ENCODE measurements around the gene CDH4. TPM values are rescaled to one million over a fixed set of nuclear protein-coding genes. Genes with fewer than 3 reads are reported as not detected.

Gene CDH4
- total and polyA plus RNA-seq, 4 experiments from 2014 or later, result 0.39 to 1.1 (median 0.41) TPM; not detected in 1

DNA sequence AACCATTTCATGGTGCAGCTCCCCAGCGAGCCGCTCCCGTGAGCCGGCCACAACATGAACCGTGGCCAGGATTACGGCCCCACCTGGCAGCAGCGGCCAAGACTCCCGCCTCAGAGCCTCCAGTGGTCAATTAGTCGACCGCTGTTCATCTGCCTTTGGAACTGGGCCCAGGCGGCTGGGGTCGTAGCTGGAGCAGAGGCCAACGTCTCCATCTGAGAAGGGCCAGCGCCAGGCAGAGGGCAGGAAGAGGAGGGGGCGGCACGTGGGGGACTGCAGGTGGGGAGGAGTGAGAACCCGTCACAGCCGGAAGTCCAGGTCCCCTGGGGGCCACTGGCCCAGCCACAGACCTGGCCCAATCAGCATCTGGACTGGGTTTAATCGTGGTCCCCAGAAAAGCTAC is 629.4 kb downstream of the CDH4 start:
- ChIA-PET POLR2A (ENCODE audit: partially characterized antibody) (no interaction called here), CTCF (ENCODE audit: partially characterized antibody) (no interaction called here)
- no peak for DNase-seq
- no peaks in the 10 kb centered on the region for H3K36me3 ChIP-seq (ENCODE audit: insufficient read depth, low read length)
- H3K9me3 Mint-ChIP-seq, result peaks cover 0 to 4% (median 0%) of the 10 kb centered on the region in 8 donors
- H3K4me3 ChIP-seq (ENCODE audit: low read length in 2 of 2), result no peak overlapping the region
- no peaks in the 10 kb centered on the region for H3K9me3 ChIP-seq (ENCODE audit: control insufficient read depth in 1 of 2, low read length in 2 of 2)
- H3K4me3 Mint-ChIP-seq, result no peak overlapping the region
- peaks cover 7 to 11% of the 10 kb centered on the region in 2 donors for H3K27me3 Mint-ChIP-seq
- no peaks in the 10 kb centered on the region for H3K36me3 Mint-ChIP-seq
- no peak overlapping the region for H3K27ac ChIP-seq (ENCODE audit: low read depth, low read length)
- intact Hi-C loops (cut with micrococcal nuclease), result no loop called here
- no peaks in the 10 kb centered on the region for H3K4me1 ChIP-seq (ENCODE audit: insufficient read depth, low read length)
- no peak overlapping the region for H3K27ac Mint-ChIP-seq
- H3K4me1 Mint-ChIP-seq, result no peaks in the 10 kb centered on the region
- no peaks in the 10 kb centered on the region for H3K27me3 ChIP-seq (ENCODE audit: insufficient read depth, low read length)

GRCh38 chr20:61881861-61882260 is 629.8 kb downstream of the CDH4 start:
- H3K9me3 ChIP-seq (ENCODE audit: control insufficient read depth in 1 of 2, low read length in 2 of 2), result no peaks in the 10 kb centered on the region
- H3K27me3 ChIP-seq (ENCODE audit: insufficient read depth, low read length), result no peaks in the 10 kb centered on the region
- CTCF ChIA-PET (ENCODE audit: partially characterized antibody), result no interaction called here
- peaks cover 0 to 4% (median 0%) of the 10 kb centered on the region in 8 donors for H3K9me3 Mint-ChIP-seq
- DNase-seq, result no peak
- no peak overlapping the region for H3K4me3 Mint-ChIP-seq
- no peaks in the 10 kb centered on the region for H3K36me3 Mint-ChIP-seq
- POLR2A ChIA-PET (ENCODE audit: partially characterized antibody), result no interaction called here
- no peak overlapping the region for H3K27ac ChIP-seq (ENCODE audit: low read depth, low read length)
- H3K4me1 Mint-ChIP-seq, result no peaks in the 10 kb centered on the region
- intact Hi-C loops (cut with micrococcal nuclease), result no loop called here
- H3K36me3 ChIP-seq (ENCODE audit: insufficient read depth, low read length), result no peaks in the 10 kb centered on the region
- H3K27ac Mint-ChIP-seq, result no peak overlapping the region
- no peak overlapping the region for H3K4me3 ChIP-seq (ENCODE audit: low read length in 2 of 2)
- H3K4me1 ChIP-seq (ENCODE audit: insufficient read depth, low read length), result no peaks in the 10 kb centered on the region
- peaks cover 7 to 11% of the 10 kb centered on the region in 2 donors for H3K27me3 Mint-ChIP-seq

GRCh38 chr20:61882716-61883615 is 630.9 kb downstream of the CDH4 start:
- H3K4me1 Mint-ChIP-seq, result peaks cover 2 to 4% (median 3%) of the 10 kb centered on the region in 4 donors
- no peak overlapping the region for H3K4me3 ChIP-seq (ENCODE audit: low read length in 2 of 2)
- no peaks in the 10 kb centered on the region for H3K4me1 ChIP-seq (ENCODE audit: insufficient read depth, low read length)
- no peak for DNase-seq
- ChIA-PET POLR2A (ENCODE audit: partially characterized antibody) (no interaction called here), CTCF (ENCODE audit: partially characterized antibody) (no interaction called here)
- no peak overlapping the region for H3K27ac Mint-ChIP-seq
- no peaks in the 10 kb centered on the region for H3K9me3 ChIP-seq (ENCODE audit: control insufficient read depth in 1 of 2, low read length in 2 of 2)
- H3K27me3 ChIP-seq (ENCODE audit: insufficient read depth, low read length), result no peaks in the 10 kb centered on the region
- H3K4me3 Mint-ChIP-seq, result no peak overlapping the region
- H3K36me3 ChIP-seq (ENCODE audit: insufficient read depth, low read length), result no peaks in the 10 kb centered on the region
- peaks cover 7 to 11% of the 10 kb centered on the region in 2 donors for H3K27me3 Mint-ChIP-seq
- intact Hi-C loops (cut with micrococcal nuclease), result no loop called here
- H3K36me3 Mint-ChIP-seq, result no peaks in the 10 kb centered on the region
- no peak overlapping the region for H3K27ac ChIP-seq (ENCODE audit: low read depth, low read length)
- H3K9me3 Mint-ChIP-seq, result peaks cover 0 to 4% (median 0%) of the 10 kb centered on the region in 8 donors

DNA sequence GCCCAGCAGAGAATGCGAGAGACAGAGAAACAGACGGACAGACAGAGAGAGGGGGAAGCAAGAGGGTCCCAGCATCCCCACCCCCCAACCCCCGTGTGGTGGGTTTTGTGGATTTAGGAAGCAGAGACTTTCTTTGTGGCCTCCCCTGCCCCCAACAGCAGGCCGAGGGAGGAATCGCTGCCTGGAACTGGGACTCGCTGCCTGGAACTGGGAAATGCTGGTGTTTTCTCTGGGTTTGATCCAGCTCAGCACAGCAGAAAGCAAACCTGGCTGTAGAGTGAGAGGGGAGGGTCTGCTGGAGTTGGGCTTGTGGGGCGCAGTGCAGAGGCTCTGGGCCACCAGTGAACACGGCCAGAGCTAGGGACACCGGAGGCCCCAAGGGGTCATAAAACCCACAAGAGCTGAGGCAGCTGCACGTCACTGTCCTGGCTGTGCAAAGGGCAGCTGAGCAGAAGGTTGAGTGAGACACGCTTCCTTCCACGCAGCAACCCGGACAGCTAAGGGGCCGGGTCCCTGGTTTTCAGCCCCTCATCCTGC is 631.9 kb downstream of the CDH4 start:
- Mint-ChIP-seq H3K4me1 (peaks cover 2 to 4% (median 3%) of the 10 kb centered on the region in 4 donors), H3K27ac (no peak overlapping the region), H3K36me3 (no peaks in the 10 kb centered on the region), H3K27me3 (peaks cover 7 to 11% of the 10 kb centered on the region in 2 donors), H3K4me3 (no peak overlapping the region), H3K9me3 (peaks cover 0 to 4% (median 0%) of the 10 kb centered on the region in 8 donors)
- Histone ChIP-seq H3K27me3 (ENCODE audit: insufficient read depth, low read length) (no peaks in the 10 kb centered on the region), H3K27ac (ENCODE audit: low read depth, low read length) (no peak overlapping the region), H3K4me1 (ENCODE audit: insufficient read depth, low read length) (no peaks in the 10 kb centered on the region), H3K4me3 (ENCODE audit: low read length in 2 of 2) (no peak overlapping the region), H3K9me3 (ENCODE audit: control insufficient read depth in 1 of 2, low read length in 2 of 2) (no peaks in the 10 kb centered on the region), H3K36me3 (ENCODE audit: insufficient read depth, low read length) (no peaks in the 10 kb centered on the region)
- intact Hi-C loops (cut with micrococcal nuclease), result no loop called here
- ChIA-PET POLR2A (ENCODE audit: partially characterized antibody) (no interaction called here), CTCF (ENCODE audit: partially characterized antibody) (no interaction called here)
- no peak for DNase-seq

DNA sequence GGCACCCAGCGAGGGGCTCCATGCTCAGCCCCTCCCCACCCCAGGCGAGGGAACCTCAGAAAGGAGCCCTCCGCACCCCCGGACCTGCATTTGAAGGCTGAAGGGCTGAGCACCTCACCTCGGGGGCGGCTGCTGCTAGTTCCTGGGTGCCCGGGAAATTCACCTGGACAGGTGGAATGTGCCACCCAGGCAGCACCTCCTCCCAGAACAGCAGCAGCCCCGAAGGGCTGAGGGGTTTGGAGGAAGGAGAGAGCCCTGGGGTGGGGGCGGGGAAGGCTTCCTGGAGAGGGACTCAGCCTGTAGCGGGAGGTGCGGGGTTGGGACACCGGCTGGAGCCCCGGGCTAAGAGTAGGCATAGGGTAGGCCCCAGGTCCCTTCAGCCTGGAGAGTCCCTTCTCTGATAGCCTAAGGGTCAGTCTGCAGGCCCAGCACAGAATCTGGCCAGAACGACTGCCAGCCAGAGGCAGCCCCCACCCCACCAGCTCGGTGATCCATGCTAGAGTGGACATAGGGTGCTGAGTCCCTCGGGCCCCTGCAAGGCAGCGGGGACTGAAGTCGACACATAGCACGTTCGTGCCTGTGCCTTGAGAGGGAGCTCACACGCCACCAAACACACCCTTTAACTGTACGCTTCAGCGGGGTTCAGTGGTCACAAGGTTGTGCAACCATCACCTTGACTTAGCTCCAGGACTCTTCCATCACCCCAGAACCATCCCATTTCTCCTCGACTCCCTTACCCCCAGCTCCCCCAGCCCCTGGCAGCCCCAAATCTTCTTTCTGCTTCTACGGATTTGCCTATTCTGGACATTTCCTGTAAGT is 632.7 kb downstream of the CDH4 start:
- H3K36me3 ChIP-seq (ENCODE audit: insufficient read depth, low read length), result no peaks in the 10 kb centered on the region
- peak overlapping the region in 1 of 8 donors; percentile 27 for H3K4me3 Mint-ChIP-seq
- H3K27me3 Mint-ChIP-seq, result peaks cover 11 to 12% of the 10 kb centered on the region in 2 donors
- H3K4me1 Mint-ChIP-seq, result peaks cover 2 to 4% (median 3%) of the 10 kb centered on the region in 4 donors
- intact Hi-C loops (cut with micrococcal nuclease), result loop anchor here (5.0 kb wide), 1 partner anchor 1937 kb away; no protein-coding TSS in a partner anchor
- CTCF ChIA-PET (ENCODE audit: partially characterized antibody), result no interaction called here
- H3K4me1 ChIP-seq (ENCODE audit: insufficient read depth, low read length), result no peaks in the 10 kb centered on the region
- peaks cover 0 to 4% (median under 1%) of the 10 kb centered on the region in 8 donors for H3K9me3 Mint-ChIP-seq
- POLR2A ChIA-PET (ENCODE audit: partially characterized antibody), result no interaction called here
- H3K27ac ChIP-seq (ENCODE audit: low read depth, low read length), result no peak overlapping the region
- H3K27ac Mint-ChIP-seq, result no peak overlapping the region
- H3K27me3 ChIP-seq (ENCODE audit: insufficient read depth, low read length), result no peaks in the 10 kb centered on the region
- DNase-seq, result no peak
- no peaks in the 10 kb centered on the region for H3K36me3 Mint-ChIP-seq
- no peak overlapping the region for H3K4me3 ChIP-seq (ENCODE audit: low read length in 2 of 2)
- no peaks in the 10 kb centered on the region for H3K9me3 ChIP-seq (ENCODE audit: control insufficient read depth in 1 of 2, low read length in 2 of 2)

GRCh38 chr20:61885759-61886715 is 634.0 kb downstream of the CDH4 start:
- Mint-ChIP-seq H3K27ac (no peak overlapping the region), H3K27me3 (peaks cover 11 to 12% of the 10 kb centered on the region in 2 donors), H3K36me3 (no peaks in the 10 kb centered on the region), H3K4me1 (peaks cover 2 to 4% (median 3%) of the 10 kb centered on the region in 4 donors), H3K9me3 (peaks cover 0 to 4% (median 0%) of the 10 kb centered on the region in 8 donors), H3K4me3 (no peak overlapping the region)
- Histone ChIP-seq H3K4me3 (ENCODE audit: low read length in 2 of 2) (no peak overlapping the region), H3K27me3 (ENCODE audit: insufficient read depth, low read length) (no peaks in the 10 kb centered on the region), H3K27ac (ENCODE audit: low read depth, low read length) (no peak overlapping the region), H3K9me3 (ENCODE audit: control insufficient read depth in 1 of 2, low read length in 2 of 2) (no peaks in the 10 kb centered on the region), H3K4me1 (ENCODE audit: insufficient read depth, low read length) (no peaks in the 10 kb centered on the region), H3K36me3 (ENCODE audit: insufficient read depth, low read length) (no peaks in the 10 kb centered on the region)
- POLR2A ChIA-PET (ENCODE audit: partially characterized antibody), result no interaction called here
- DNase-seq, result no peak
- CTCF ChIA-PET (ENCODE audit: partially characterized antibody), result no interaction called here
- intact Hi-C loops (cut with micrococcal nuclease), result loop anchor here (5.0 kb wide), 1 partner anchor 1939 kb away; no protein-coding TSS in a partner anchor
